Activated naive CD4-positive, alpha-beta T cell treated with anti-CD3 and anti-CD28 coated beads, Interleukin-2, amount 10 ng/mL, durations not matched to agents 7 days and 5 days (primary cell): ENCODE results near the gene FBXO44.

ENCODE experiments used
- CTCF ChIA-PET: fragments of 350-600 bp; sonication (Branson Sonifier 250); formaldehyde crosslinking; loops from one replicate; lab custom pipeline; 2021; ENCODE audit warnings: antibody characterized with exemption; lab: Charles Lee
- DNase-seq: peaks from one replicate; pipeline ENCODE4 v3.0.0-alpha.2; 2020
- H3K27ac Mint-ChIP-seq: one replicate; pipeline ENCODE4 v1.8.0; 2021; ENCODE audit warnings: mild to moderate bottlenecking, moderate library complexity, mixed read lengths
- H3K27me3 Mint-ChIP-seq: one replicate; pipeline ENCODE4 v1.8.0; 2021; ENCODE audit warnings: mild to moderate bottlenecking, mixed read lengths
- H3K36me3 Mint-ChIP-seq: one replicate; pipeline ENCODE4 v1.8.0; 2021; ENCODE audit warnings: mixed read lengths
- H3K4me1 Mint-ChIP-seq: one replicate; pipeline ENCODE4 v1.8.0; 2021; ENCODE audit warnings: mixed read lengths
- H3K4me3 Mint-ChIP-seq: one replicate; pipeline ENCODE4 v1.8.0; 2021; ENCODE audit warnings: mild to moderate bottlenecking, moderate library complexity, mixed read lengths
- H3K9me3 Mint-ChIP-seq: one replicate; pipeline ENCODE4 v1.8.0; 2021; ENCODE audit warnings: mixed read lengths

FBXO44 gene

DNA sequence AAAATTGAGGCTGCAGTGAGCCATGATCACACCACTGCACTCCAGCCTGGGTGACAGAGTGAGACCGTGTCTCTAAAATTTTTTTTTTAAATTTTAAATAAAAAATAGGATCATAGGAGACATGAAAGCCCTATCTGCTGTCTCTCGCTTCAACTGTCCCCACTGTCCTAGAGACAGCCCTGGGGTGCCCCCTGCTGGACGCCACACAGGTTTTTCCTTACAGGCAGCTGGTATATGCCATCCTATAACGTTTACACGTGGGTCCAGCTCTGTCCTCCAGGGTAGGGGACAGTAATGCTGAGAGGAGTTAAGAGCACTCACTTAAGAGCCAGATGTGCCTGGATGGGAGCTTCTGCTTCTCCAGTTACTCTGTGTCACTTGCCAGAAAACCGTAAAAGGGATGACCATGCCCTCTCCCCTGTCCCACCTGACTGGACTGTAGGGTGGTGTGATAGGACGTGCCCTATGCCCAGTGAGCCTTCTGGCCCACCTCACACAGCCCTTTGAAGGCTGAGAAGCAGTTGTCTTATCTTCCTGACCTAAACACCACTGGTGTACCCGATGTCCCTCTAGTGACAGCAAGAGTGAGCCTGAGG lies 8.9 kb upstream of the FBXO44 start:
- H3K9me3 Mint-ChIP-seq: no peaks in the 10 kb centered on the region
- peaks cover 53% of the 10 kb centered on the region for H3K27me3 Mint-ChIP-seq
- no peak overlapping the region for H3K4me3 Mint-ChIP-seq
- CTCF ChIA-PET: interaction anchor here (0.6 to 10.7 kb wide), 21 partner anchors 9 to 608 kb away, joined by 3 to 101 read pairs (median 4); partner anchors contain the start of genes EXOSC10, FBXO6, MAD2L2 and MTOR
- no peaks in the 10 kb centered on the region for H3K36me3 Mint-ChIP-seq
- H3K4me1 Mint-ChIP-seq: peaks cover 20% of the 10 kb centered on the region
- DNase-seq: peak; percentile 92
- no peak overlapping the region for H3K27ac Mint-ChIP-seq

GRCh38 chr1:11646317-11646716 lies 8.4 kb upstream of the FBXO44 start:
- no peaks in the 10 kb centered on the region for H3K9me3 Mint-ChIP-seq
- H3K36me3 Mint-ChIP-seq: no peaks in the 10 kb centered on the region
- H3K4me1 Mint-ChIP-seq: peaks cover 26% of the 10 kb centered on the region
- no peak overlapping the region for H3K4me3 Mint-ChIP-seq
- H3K27ac Mint-ChIP-seq: peak overlapping the region; percentile 61
- CTCF ChIA-PET: interaction anchor here (0.6 to 10.7 kb wide), 19 partner anchors 9 to 609 kb away, joined by 3 to 101 read pairs (median 4); partner anchors contain the start of genes EXOSC10, FBXO6, MAD2L2 and MTOR
- H3K27me3 Mint-ChIP-seq: peaks cover 58% of the 10 kb centered on the region
- DNase-seq: no peak

DNA sequence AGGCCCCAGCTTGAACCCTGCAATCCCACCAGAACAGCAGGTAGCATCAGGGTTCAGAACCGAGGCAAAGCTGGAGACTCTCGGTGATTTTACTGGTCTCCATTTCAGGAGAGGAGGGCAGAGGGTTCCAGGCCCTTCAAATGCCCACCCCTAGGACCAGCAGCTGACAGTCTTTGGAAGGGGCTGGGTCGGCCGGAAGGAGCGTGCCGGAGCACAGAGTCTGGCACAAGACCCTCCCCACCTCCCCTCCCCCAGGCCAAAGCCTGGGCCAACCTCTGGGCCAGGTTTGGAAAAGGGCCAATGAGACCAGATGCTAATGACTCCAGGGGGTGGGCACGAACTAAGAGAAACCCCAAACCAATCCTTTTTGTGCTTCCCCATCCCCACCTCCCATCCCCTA lies 7.3 kb upstream of the FBXO44 start:
- Mint-ChIP-seq H3K4me1 (peaks cover 27% of the 10 kb centered on the region), H3K36me3 (no peaks in the 10 kb centered on the region), H3K9me3 (no peaks in the 10 kb centered on the region), H3K4me3 (no peak overlapping the region), H3K27me3 (peaks cover 52% of the 10 kb centered on the region), H3K27ac (no peak overlapping the region)
- DNase-seq: no peak
- CTCF ChIA-PET: interaction anchor here (1.4 to 10.7 kb wide), 3 partner anchors 73 to 610 kb away, joined by 4 to 101 read pairs (median 79); no protein-coding TSS in a partner anchor

DNA sequence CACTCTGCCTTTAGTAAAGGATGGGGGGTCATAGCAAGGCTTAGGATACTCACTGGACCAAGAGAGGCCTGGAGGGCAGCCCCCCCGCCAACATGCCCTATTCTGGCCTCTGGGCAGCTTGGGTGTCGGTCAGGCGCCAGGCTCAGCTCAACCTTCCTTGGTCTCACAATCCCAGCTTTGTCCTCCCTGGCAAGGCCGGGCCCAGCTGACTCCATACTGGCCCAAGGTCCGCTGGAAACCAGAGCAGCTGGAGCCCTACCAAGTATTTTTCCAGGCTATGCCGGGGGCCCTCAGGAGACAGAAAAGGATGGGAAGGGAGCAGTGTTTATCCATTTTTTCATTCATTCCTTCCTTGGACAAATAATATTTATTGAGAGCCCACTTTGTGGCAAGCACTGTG lies 6.6 kb upstream of the FBXO44 start:
- CTCF ChIA-PET: interaction anchor here (1.0 to 10.7 kb wide), 3 partner anchors 73 to 610 kb away, joined by 3 to 101 read pairs (median 79); no protein-coding TSS in a partner anchor
- no peak overlapping the region for H3K27ac Mint-ChIP-seq
- H3K27me3 Mint-ChIP-seq: peaks cover 57% of the 10 kb centered on the region
- H3K4me3 Mint-ChIP-seq: no peak overlapping the region
- H3K4me1 Mint-ChIP-seq: peaks cover 26% of the 10 kb centered on the region
- DNase-seq: no peak
- H3K36me3 Mint-ChIP-seq: no peaks in the 10 kb centered on the region
- no peaks in the 10 kb centered on the region for H3K9me3 Mint-ChIP-seq

DNA sequence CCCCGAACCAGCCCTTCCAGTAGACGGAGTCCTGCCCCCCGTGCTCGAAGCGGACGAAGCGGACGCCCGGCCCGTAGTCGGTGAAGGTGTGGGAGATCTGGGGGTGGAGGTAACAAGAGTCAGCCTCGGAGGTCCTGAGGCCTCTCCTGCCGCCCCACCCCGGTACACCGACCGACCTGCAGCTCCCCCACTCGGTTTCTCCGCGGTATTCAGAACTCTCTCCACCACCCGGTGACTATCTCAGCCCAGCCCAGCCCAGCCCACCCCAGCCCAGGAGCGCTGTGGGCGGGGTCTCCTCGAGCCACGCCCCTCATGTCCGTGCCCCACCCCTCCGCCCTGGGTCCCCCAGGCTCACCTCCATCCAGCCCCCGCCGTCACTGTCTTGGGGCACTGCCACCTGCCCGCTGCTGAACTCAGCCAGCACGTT lies 5.9 kb upstream of the FBXO44 start:
- Mint-ChIP-seq H3K27ac (no peak overlapping the region), H3K9me3 (no peaks in the 10 kb centered on the region), H3K27me3 (peaks cover 61% of the 10 kb centered on the region), H3K36me3 (no peaks in the 10 kb centered on the region), H3K4me1 (peaks cover 26% of the 10 kb centered on the region), H3K4me3 (no peak overlapping the region)
- peak; percentile 49 for DNase-seq
- CTCF ChIA-PET: interaction anchor here (1.0 to 10.7 kb wide), 3 partner anchors 72 to 611 kb away, joined by 3 to 101 read pairs (median 79); no protein-coding TSS in a partner anchor

DNA sequence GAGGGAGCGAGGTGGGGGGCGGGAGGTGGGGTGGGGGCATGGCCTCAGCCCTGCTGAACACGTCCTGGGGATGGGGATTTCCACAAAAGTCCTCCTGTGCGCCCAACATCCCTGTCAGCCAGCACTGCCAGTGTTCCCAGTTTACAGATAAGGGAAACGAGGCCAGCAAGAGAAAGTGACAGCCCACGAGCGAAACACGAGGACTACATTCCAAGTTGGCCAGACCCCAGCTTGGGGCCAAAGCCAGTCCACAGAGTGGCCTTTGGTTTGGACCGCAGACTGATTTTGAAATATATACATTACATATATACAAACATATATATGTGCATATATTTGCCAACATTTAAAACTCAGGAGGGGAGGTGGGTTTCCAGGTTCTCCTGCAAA lies 5.4 kb upstream of the FBXO44 start:
- Mint-ChIP-seq H3K4me1 (peaks cover 26% of the 10 kb centered on the region), H3K27me3 (peaks cover 59% of the 10 kb centered on the region), H3K9me3 (no peaks in the 10 kb centered on the region), H3K27ac (no peak overlapping the region), H3K36me3 (no peaks in the 10 kb centered on the region), H3K4me3 (no peak overlapping the region)
- CTCF ChIA-PET: interaction anchor here (1.3 to 10.7 kb wide), 6 partner anchors 66 to 611 kb away, joined by 3 to 101 read pairs (median 10); no protein-coding TSS in a partner anchor
- no peak for DNase-seq

DNA sequence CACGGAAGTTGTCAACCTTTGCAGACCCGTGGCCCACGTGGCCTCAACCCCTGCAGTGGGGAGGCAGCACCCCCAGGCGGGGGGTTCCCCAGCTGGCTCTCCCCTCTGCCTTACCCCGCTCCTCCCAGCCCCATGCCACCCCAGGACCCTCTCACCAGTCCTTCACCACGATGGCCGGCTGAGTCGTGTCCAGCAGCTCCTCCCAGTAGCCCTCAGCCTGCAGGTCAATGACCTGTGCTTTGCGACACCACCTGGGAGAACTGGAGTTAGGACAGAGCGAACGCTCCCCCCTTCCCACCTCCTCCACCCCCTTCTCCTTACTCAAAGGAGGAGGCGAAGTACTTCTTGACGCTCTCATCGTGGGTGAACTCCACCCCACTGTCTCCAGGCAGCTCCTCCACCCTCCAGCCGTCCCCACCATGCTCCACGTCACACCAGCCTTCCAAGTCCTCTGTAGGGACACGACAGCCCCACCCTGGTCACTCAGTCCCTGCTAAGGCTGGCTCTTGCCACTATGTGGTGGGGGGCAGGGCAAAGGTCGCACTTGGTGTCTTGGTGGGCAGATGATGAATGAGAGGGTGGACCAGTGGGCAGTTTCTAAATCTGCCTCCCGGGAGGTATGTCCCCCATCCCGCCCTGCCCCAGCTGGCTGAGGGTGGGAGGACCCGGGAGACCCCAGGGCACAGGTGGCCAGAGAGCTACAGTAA lies 4.9 kb upstream of the FBXO44 start:
- Mint-ChIP-seq H3K36me3 (no peaks in the 10 kb centered on the region), H3K27me3 (peaks cover 57% of the 10 kb centered on the region), H3K9me3 (no peaks in the 10 kb centered on the region), H3K27ac (no peak overlapping the region), H3K4me3 (no peak overlapping the region), H3K4me1 (peaks cover 26% of the 10 kb centered on the region)
- CTCF ChIA-PET: interaction anchor here (0.7 to 10.7 kb wide), 15 partner anchors 14 to 612 kb away, joined by 3 to 101 read pairs (median 5); partner anchors contain the start of genes AGTRAP and FBXO6
- DNase-seq: no peak

- Mint-ChIP-seq H3K36me3 (no peaks in the 10 kb centered on the region), H3K9me3 (no peaks in the 10 kb centered on the region), H3K4me3 (peak overlapping the region; percentile 63), H3K4me1 (peaks cover 29% of the 10 kb centered on the region), H3K27me3 (peaks cover 57% of the 10 kb centered on the region), H3K27ac (peak overlapping the region; percentile 37)
- peak; percentile 90 for DNase-seq
- CTCF ChIA-PET: interaction anchor here (0.7 to 10.7 kb wide), 17 partner anchors 13 to 613 kb away, joined by 3 to 101 read pairs (median 4); partner anchors contain the start of genes AGTRAP and FBXO6
Observed at GRCh38 chr1:11650331-11650991, 4.2 kb upstream of the FBXO44 start.

- H3K27me3 Mint-ChIP-seq: peaks cover 57% of the 10 kb centered on the region
- H3K27ac Mint-ChIP-seq: peak overlapping the region; percentile 67
- peaks cover 3% of the 10 kb centered on the region for H3K36me3 Mint-ChIP-seq
- peak overlapping the region; percentile 63 for H3K4me3 Mint-ChIP-seq
- no peak for DNase-seq
- H3K9me3 Mint-ChIP-seq: no peaks in the 10 kb centered on the region
- peaks cover 33% of the 10 kb centered on the region for H3K4me1 Mint-ChIP-seq
- CTCF ChIA-PET: interaction anchor here (0.8 to 10.7 kb wide), 12 partner anchors 12 to 613 kb away, joined by 3 to 101 read pairs (median 6); partner anchors contain the start of genes AGTRAP and FBXO6
Observed at GRCh38 chr1:11651017-11651416, 3.7 kb upstream of the FBXO44 start.

GRCh38 chr1:11652203-11652780 lies 2.4 kb upstream of the FBXO44 start:
- CTCF ChIA-PET: interaction anchor here (0.8 to 7.1 kb wide), 3 partner anchors 12 to 68 kb away, joined by 5 to 79 read pairs (median 8); partner anchors contain the start of gene FBXO6
- Mint-ChIP-seq H3K27ac (peak overlapping the region; percentile 35), H3K4me1 (peaks cover 34% of the 10 kb centered on the region), H3K4me3 (peak overlapping the region; percentile 27), H3K36me3 (peaks cover 6% of the 10 kb centered on the region), H3K9me3 (no peaks in the 10 kb centered on the region), H3K27me3 (peaks cover 48% of the 10 kb centered on the region)
- no peak for DNase-seq

GRCh38 chr1:11653101-11653860 lies 1.4 kb upstream of the FBXO44 start:
- peaks cover 13% of the 10 kb centered on the region for H3K36me3 Mint-ChIP-seq
- CTCF ChIA-PET: interaction anchor here (0.6 to 7.1 kb wide), 4 partner anchors 11 to 132 kb away, joined by 3 to 79 read pairs (median 6); partner anchors contain the start of gene FBXO6
- DNase-seq: no peak
- H3K4me1 Mint-ChIP-seq: peaks cover 34% of the 10 kb centered on the region
- H3K9me3 Mint-ChIP-seq: no peaks in the 10 kb centered on the region
- no peak overlapping the region for H3K27ac Mint-ChIP-seq
- peaks cover 48% of the 10 kb centered on the region for H3K27me3 Mint-ChIP-seq
- H3K4me3 Mint-ChIP-seq: peak overlapping the region; percentile 53

GRCh38 chr1:11653861-11654136 lies 878 bp upstream of the FBXO44 start:
- DNase-seq: no peak
- no peaks in the 10 kb centered on the region for H3K9me3 Mint-ChIP-seq
- no peak overlapping the region for H3K27ac Mint-ChIP-seq
- H3K4me1 Mint-ChIP-seq: peaks cover 31% of the 10 kb centered on the region
- peaks cover 13% of the 10 kb centered on the region for H3K36me3 Mint-ChIP-seq
- H3K4me3 Mint-ChIP-seq: peak overlapping the region; percentile 53
- CTCF ChIA-PET: interaction anchor here (0.6 to 7.1 kb wide), 3 partner anchors 11 to 132 kb away, joined by 3 to 79 read pairs (median 8); partner anchors contain the start of gene FBXO6
- H3K27me3 Mint-ChIP-seq: peaks cover 44% of the 10 kb centered on the region
